ENCODE results near the gene MZT1. TPM values are rescaled to one million over a fixed set of nuclear protein-coding genes. Genes with fewer than 3 reads are reported as not detected.

MZT1 gene
- total RNA-seq, 1 experiment from 2014 or later: 9.8 TPM

Other genes starting within 250 kb of the MZT1 start
- 8.0 TPM for gene BORA, start 294 bp upstream of the MZT1 start, total RNA-seq (2021; ENCODE audit: unreplicated experiment)
- 21.8 TPM for gene DIS3, start 54.3 kb upstream of the MZT1 start, total RNA-seq (2021; ENCODE audit: unreplicated experiment)
- gene PIBF1, start 54.5 kb upstream of the MZT1 start, total RNA-seq (2021; ENCODE audit: unreplicated experiment): 11.7 TPM

All from Panc1 (cell line).